Gastrocnemius medialis (tissue), 4 donors: ENCODE measurements around the gene HERC6. TPM values are rescaled to one million over a fixed set of nuclear protein-coding genes. Genes with fewer than 3 reads are reported as not detected.

Experiments
- ATAC-seq, 2 donors: fragments of 150-250 bp; one replicate each; pipeline ENCODE4 v1.9.1; 2016
- DNase-seq, 2 donors: peaks; one replicate each; pipeline ENCODE4 v3.0.0-alpha.2; 2019
- H3K27ac ChIP-seq, 4 donors: fragments of 200-600 bp; sonication (generic); 1 replicate in 1 of 4; 2 replicates in 3 of 4; pipeline ENCODE4 v1.5.1; 2016 to 2018; ENCODE audit warnings: mild to moderate bottlenecking in 2 of 4, moderate library complexity in 1 of 4
- H3K27me3 ChIP-seq, 3 donors: fragments of 200-600 bp; sonication (generic) in 2 of 3; 1 replicate in 1 of 3; 2 replicates in 2 of 3; pipeline versions ENCODE4 v1.5.1 to v1.6.0; 2016 to 2019; ENCODE audit warnings: mild to moderate bottlenecking in 1 of 3, moderate library complexity in 1 of 3
- H3K36me3 ChIP-seq, 2 donors: fragments of 200-600 bp; sonication (generic) in 1 of 2; one replicate each; pipeline ENCODE4 v1.5.1; 2017 to 2018
- H3K4me1 ChIP-seq, 2 donors: fragments of 200-600 bp; sonication (generic) in 1 of 2; one replicate each; pipeline ENCODE4 v1.5.1; 2016 to 2017; ENCODE audit warnings: mild to moderate bottlenecking in 2 of 2
- H3K4me3 ChIP-seq, 4 donors: fragments of 200-600 bp; sonication (generic) in 3 of 4; 1 replicate in 1 of 4; 2 replicates in 3 of 4; pipeline ENCODE4 v1.5.1; 2016 to 2019; ENCODE audit warnings: mild to moderate bottlenecking in 2 of 4
- H3K9me3 ChIP-seq, 3 donors: fragments of 200-600 bp; sonication (generic) in 2 of 3; 1 replicate in 1 of 3; 2 replicates in 2 of 3; pipeline ENCODE4 v1.5.1; 2016 to 2019
- CTCF ChIP-seq, 5 experiments: fragments of 450-650 bp in 3 of 5; fragments of 200-600 bp in 2 of 5; sonication (generic) in 2 of 5; IDR thresholded peaks in 4 of 5; conservative IDR thresholded peaks in 1 of 5; 1 replicate in 4 of 5; 2 replicates in 1 of 5; pipeline ENCODE4 v1.5.1; 2016 to 2019; ENCODE audit warnings: antibody characterized with exemption in 5 of 5, mild to moderate bottlenecking in 3 of 5, moderate library complexity in 3 of 5
- POLR2A ChIP-seq, 2 donors: fragments of 450-650 bp; IDR thresholded peaks; one replicate each; pipeline ENCODE4 v1.6.1; 2017; ENCODE audit warnings: antibody characterized with exemption in 2 of 2, mild to moderate bottlenecking in 2 of 2, moderate library complexity in 2 of 2
- in situ Hi-C, 4 donors: fragments of 200-750 bp; cut with MboI; loops; one replicate each; pipeline versions ENCODE4 v1.15.0 to v1.8.0; 2017; ENCODE audit warnings: low sequenced_read_pairs in 4 of 4
- intact Hi-C: fragments of 100-400 bp; cut with DNase I; formaldehyde crosslinking; loops from one replicate; pipeline ENCODE4 v1.15.1; 2023; ENCODE audit warnings: low total_unique reads
- total RNA-seq, 4 donors: library from RNA; depleted of rRNA; stranded (reverse); fragments of >200 nt; gene quantifications; one replicate each; pipeline versions ENCODE4 v1.1.0 to v1.2.3, GENCODE V29; 2016

Gene HERC6
- total RNA-seq, 4 donors from 2014 or later, result 0.42 to 1.6 (median 1.0) TPM

GRCh38 chr4:88353324-88353723, 25.3 kb upstream of the HERC6 start:
- no peak for DNase-seq
- TF ChIP-seq CTCF (IDR thresholded peaks at IDR 0.05 in 4 of 5, conservative IDR thresholded peaks at IDR 0.05 in 1 of 5), result no peak
- no peak for TF ChIP-seq POLR2A (IDR thresholded peaks at IDR 0.05)
- Histone ChIP-seq H3K27me3 (no peaks in the 10 kb centered on the region), H3K27ac (no peak overlapping the region), H3K36me3 (no peaks in the 10 kb centered on the region), H3K9me3 (no peaks in the 10 kb centered on the region), H3K4me1 (no peaks in the 10 kb centered on the region), H3K4me3 (no peak overlapping the region)
- ATAC-seq, result no peak
- in situ Hi-C loops (no loop called here), intact Hi-C loops (no loop called here)

- no peaks in the 10 kb centered on the region for H3K4me1 ChIP-seq
- H3K4me3 ChIP-seq, result no peak overlapping the region
- no peak for TF ChIP-seq POLR2A (IDR thresholded peaks at IDR 0.05)
- no peak for TF ChIP-seq CTCF (IDR thresholded peaks at IDR 0.05 in 4 of 5, conservative IDR thresholded peaks at IDR 0.05 in 1 of 5)
- in situ Hi-C loops (no loop called here), intact Hi-C loops (no loop called here)
- ATAC-seq (no peak), DNase-seq (no peak)
- H3K36me3 ChIP-seq, result no peaks in the 10 kb centered on the region
- H3K9me3 ChIP-seq, result no peaks in the 10 kb centered on the region
- H3K27ac ChIP-seq, result no peak overlapping the region
- no peaks in the 10 kb centered on the region for H3K27me3 ChIP-seq
Observed at GRCh38 chr4:88356771-88357170, 21.9 kb upstream of the HERC6 start.

GRCh38 chr4:88357262-88357661, 21.4 kb upstream of the HERC6 start:
- H3K9me3 ChIP-seq, result no peaks in the 10 kb centered on the region
- in situ Hi-C loops, result no loop called here
- ATAC-seq, result peak in 1 of 2 donors; percentile 46
- DNase-seq, result no peak
- intact Hi-C loops, result no loop called here
- no peak overlapping the region for H3K27ac ChIP-seq
- TF ChIP-seq POLR2A (IDR thresholded peaks at IDR 0.05), result no peak
- no peak for TF ChIP-seq CTCF (IDR thresholded peaks at IDR 0.05 in 4 of 5, conservative IDR thresholded peaks at IDR 0.05 in 1 of 5)
- no peaks in the 10 kb centered on the region for H3K27me3 ChIP-seq
- no peaks in the 10 kb centered on the region for H3K36me3 ChIP-seq
- H3K4me3 ChIP-seq, result no peak overlapping the region
- H3K4me1 ChIP-seq, result no peaks in the 10 kb centered on the region

- H3K27ac ChIP-seq, result no peak overlapping the region
- H3K36me3 ChIP-seq, result no peaks in the 10 kb centered on the region
- intact Hi-C loops (no loop called here), in situ Hi-C loops (no loop called here)
- no peak for DNase-seq
- H3K4me3 ChIP-seq, result no peak overlapping the region
- H3K4me1 ChIP-seq, result no peaks in the 10 kb centered on the region
- no peaks in the 10 kb centered on the region for H3K27me3 ChIP-seq
- no peak for ATAC-seq
- H3K9me3 ChIP-seq, result no peaks in the 10 kb centered on the region
- no peak for TF ChIP-seq POLR2A (IDR thresholded peaks at IDR 0.05)
Observed at GRCh38 chr4:88359558-88359957, 19.1 kb upstream of the HERC6 start.

- in situ Hi-C loops (no loop called here), intact Hi-C loops (no loop called here)
- no peak overlapping the region for H3K4me3 ChIP-seq
- H3K27ac ChIP-seq, result no peak overlapping the region
- H3K4me1 ChIP-seq, result no peaks in the 10 kb centered on the region
- TF ChIP-seq CTCF (IDR thresholded peaks at IDR 0.05 in 4 of 5, conservative IDR thresholded peaks at IDR 0.05 in 1 of 5), result no peak
- no peak for TF ChIP-seq POLR2A (IDR thresholded peaks at IDR 0.05)
- no peaks in the 10 kb centered on the region for H3K27me3 ChIP-seq
- no peak for ATAC-seq
- H3K36me3 ChIP-seq, result no peaks in the 10 kb centered on the region
- DNase-seq, result no peak
- no peaks in the 10 kb centered on the region for H3K9me3 ChIP-seq
Observed at GRCh38 chr4:88360256-88360655, 18.4 kb upstream of the HERC6 start.
